Brain microvascular endothelial cell (primary cell): ENCODE measurements around the gene MEIS3.

ENCODE experiments used
- DNase-seq: peaks from one replicate; pipeline ENCODE4 v3.0.0-alpha.2; 2020
- H3K27ac ChIP-seq: fragments of 250-450 bp; sonication (Bioruptor Pico); 2 replicates; pipeline ENCODE4 v1.5.1; 2020; ENCODE audit warnings: mild to moderate bottlenecking, moderate library complexity
- H3K27me3 ChIP-seq: fragments of 250-450 bp; sonication (Bioruptor Pico); replicated peaks from 2 replicates; pipeline ENCODE4 v1.5.1; 2020; ENCODE audit warnings: mild to moderate bottlenecking
- H3K36me3 ChIP-seq: fragments of 250-450 bp; sonication (Bioruptor Pico); replicated peaks from 2 replicates; pipeline ENCODE4 v1.5.1; 2020; ENCODE audit warnings: mild to moderate bottlenecking
- H3K4me3 ChIP-seq: 2 replicates; pipeline ENCODE4 v1.5.1; 2011; ENCODE audit warnings: low read depth, mild to moderate bottlenecking, control low read depth, low read length, moderate library complexity
- in situ Hi-C: cut with HindIII; loops from 2 replicates; pipeline ENCODE4 v1.10.0; 2017; ENCODE audit warnings: low sequenced_read_pairs, low pct_ligation_motif_present
- TF ChIP-seq, protein P1 (sequence below): IDR thresholded peaks from 2 replicates; pipeline ENCODE4 v1.5.1; 2011; ENCODE audit warnings: low read depth, mild to moderate bottlenecking, moderate library complexity, low read length, control low read depth, inconsistent platforms; ENCODE audit errors: missing control alignments

Gene MEIS3

DNA sequence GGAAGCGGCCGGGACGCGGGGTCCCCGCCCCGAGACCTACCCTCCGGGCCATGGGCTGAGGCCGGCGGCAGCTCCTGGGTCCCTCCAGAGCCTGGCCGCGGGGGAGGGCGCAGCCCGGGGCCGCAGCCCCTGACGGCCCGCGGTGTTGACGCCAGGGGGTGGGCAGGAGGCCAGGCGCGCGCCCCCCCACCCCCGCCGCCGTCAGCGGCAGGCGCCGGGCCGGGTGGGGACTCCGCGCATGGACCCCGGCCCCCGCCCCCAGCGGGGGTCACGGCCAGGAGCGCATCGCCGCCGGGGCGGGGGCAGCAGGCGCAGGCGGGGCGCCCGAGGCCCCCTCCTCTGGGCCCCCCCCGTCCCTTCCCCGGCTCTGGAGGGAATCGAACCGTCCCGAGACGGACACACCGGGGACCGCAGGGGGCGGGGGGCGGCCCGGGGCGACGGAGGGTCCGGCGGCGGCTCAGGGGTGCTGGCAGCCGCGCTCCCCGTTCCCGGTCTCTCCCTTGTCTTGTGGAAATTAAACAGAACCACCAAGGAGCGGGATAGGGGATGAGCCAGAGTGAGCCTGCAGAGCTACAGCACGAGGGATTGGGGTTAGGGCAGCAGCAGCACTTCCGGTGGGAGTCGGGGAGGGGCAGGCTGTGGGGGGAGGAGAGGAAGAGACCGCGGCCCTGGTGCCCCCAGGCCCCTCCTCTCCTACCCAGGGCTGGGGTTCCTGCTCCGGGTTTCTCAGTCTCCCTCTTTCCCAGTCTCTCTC, at the start of gene MEIS3:
TSS of gene MEIS3 (minus strand) at position 498 of the 754 bp plus-strand sequence. CDS start at position 52, 446 bp downstream.
- peaks cover 64% of the 10 kb centered on the region for H3K27me3 ChIP-seq
- TF ChIP-seq, protein P1, sequence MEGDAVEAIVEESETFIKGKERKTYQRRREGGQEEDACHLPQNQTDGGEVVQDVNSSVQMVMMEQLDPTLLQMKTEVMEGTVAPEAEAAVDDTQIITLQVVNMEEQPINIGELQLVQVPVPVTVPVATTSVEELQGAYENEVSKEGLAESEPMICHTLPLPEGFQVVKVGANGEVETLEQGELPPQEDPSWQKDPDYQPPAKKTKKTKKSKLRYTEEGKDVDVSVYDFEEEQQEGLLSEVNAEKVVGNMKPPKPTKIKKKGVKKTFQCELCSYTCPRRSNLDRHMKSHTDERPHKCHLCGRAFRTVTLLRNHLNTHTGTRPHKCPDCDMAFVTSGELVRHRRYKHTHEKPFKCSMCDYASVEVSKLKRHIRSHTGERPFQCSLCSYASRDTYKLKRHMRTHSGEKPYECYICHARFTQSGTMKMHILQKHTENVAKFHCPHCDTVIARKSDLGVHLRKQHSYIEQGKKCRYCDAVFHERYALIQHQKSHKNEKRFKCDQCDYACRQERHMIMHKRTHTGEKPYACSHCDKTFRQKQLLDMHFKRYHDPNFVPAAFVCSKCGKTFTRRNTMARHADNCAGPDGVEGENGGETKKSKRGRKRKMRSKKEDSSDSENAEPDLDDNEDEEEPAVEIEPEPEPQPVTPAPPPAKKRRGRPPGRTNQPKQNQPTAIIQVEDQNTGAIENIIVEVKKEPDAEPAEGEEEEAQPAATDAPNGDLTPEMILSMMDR = no peak
- peak within 1 kb of the TSS; percentile 26 for H3K4me3 ChIP-seq
- H3K27ac ChIP-seq = no peak within 1 kb of the TSS
- no peaks in the 10 kb centered on the region for H3K36me3 ChIP-seq
- no peak for DNase-seq
- in situ Hi-C loops = no loop called here

DNA sequence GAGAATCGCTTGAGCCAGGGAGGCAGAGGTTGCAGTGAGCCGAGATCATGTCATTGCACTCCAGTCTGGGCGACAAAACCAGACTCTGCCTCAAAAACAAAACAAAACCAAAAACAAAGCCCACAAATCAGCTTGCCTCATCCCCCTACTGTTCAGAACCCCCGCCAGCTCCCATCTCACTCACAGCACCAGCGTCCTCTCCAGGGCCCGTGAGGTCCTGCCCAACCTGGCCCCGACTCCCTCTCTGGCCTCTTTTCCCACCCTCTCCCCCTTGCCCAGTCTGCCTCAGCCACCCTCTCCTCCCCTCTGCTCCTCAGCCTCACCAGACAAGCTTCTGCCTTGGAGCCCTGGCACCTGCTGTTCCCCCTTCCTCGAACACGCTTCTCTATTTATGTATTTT, 48.6 kb upstream of the MEIS3 start:
- in situ Hi-C loops = no loop called here
- no peak overlapping the region for H3K27ac ChIP-seq
- H3K36me3 ChIP-seq = no peaks in the 10 kb centered on the region
- peaks cover 38% of the 10 kb centered on the region for H3K27me3 ChIP-seq
- DNase-seq = no peak
- no peak overlapping the region for H3K4me3 ChIP-seq
- TF ChIP-seq, protein P1 = no peak

DNA sequence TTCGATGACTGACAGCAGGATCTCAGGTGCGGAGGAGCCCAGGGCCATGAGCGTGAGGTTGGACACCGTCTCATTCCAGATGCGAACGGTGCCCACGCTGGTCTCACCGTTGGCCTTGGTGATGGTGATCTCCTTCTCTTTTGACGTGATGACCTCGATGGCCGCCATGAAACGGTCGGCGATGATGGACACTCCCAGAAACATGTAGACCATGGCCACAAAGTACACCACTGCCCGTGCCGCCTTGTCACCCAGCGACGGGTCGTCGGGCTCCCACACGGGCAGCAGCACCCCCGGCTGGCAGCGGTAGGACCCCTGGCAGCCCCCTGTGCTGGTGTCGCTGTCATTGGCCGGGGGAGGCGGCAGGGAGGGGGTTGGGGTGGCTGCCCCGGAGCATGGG, 46.6 kb upstream of the MEIS3 start:
- TF ChIP-seq, protein P1 = no peak
- no peaks in the 10 kb centered on the region for H3K36me3 ChIP-seq
- H3K27ac ChIP-seq = no peak overlapping the region
- H3K27me3 ChIP-seq = peaks cover 28% of the 10 kb centered on the region
- DNase-seq = no peak
- in situ Hi-C loops = no loop called here
- H3K4me3 ChIP-seq = no peak overlapping the region

DNA sequence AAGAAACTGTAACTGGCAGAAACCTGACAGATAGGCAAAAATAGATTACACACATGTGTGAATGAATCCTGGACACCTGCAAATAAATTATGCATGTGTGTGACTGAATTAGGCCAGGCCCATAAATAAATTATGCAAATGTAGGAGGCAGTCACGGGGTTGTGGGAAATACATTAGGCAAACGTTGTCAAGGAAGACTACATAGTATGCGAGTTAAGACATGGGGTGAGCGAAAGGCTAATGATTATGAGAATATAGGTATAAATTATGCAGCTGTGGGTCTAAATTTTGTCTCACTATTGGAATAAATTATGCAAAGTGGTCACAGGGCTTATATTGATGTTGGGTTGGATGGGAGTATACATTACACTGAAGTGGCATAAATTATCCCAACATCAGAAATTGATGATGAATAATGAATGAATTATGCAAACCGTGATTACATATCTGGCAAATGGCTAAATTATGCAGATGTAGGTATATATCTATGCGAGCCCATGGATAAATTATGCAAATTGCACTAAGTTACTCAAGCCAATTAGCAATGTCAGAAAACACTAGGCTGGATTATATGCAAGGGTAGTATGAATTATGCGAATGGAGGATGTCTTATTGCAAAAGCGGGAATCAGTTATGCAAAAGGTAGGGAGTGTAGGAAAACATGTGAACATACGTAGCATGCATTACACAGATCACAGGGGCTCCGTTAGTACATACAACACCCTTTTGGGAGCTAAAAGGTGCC, 45.5 kb upstream of the MEIS3 start:
- H3K36me3 ChIP-seq = no peaks in the 10 kb centered on the region
- peaks cover 20% of the 10 kb centered on the region for H3K27me3 ChIP-seq
- DNase-seq = no peak
- TF ChIP-seq, protein P1 = no peak
- H3K27ac ChIP-seq = no peak overlapping the region
- H3K4me3 ChIP-seq = no peak overlapping the region
- in situ Hi-C loops = no loop called here

DNA sequence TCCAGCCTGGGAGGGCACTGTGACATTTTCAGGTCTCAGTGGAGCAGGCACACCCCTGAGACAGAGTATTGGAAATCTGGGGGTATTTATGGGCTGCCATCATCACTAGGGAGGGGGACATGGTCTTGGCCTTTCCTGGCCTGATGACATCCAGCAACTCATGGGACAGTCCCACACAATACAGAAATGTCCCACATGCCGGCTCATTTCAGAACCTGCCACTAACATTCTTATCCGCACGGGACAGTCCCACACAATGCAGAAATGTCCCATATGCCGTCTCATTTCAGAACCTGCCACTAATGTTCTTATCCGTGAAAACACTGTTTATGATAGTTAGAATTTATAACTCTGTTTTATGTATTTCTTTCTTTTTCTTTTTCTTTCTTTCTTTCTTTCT, 42.5 kb upstream of the MEIS3 start:
- H3K27ac ChIP-seq = no peak overlapping the region
- H3K27me3 ChIP-seq = peaks cover 32% of the 10 kb centered on the region
- no peak for DNase-seq
- TF ChIP-seq, protein P1 = no peak
- H3K36me3 ChIP-seq = no peaks in the 10 kb centered on the region
- H3K4me3 ChIP-seq = no peak overlapping the region
- in situ Hi-C loops = no loop called here
